T-helper 1 cell treated with Interleukin-12 subunit alpha and Interleukin-12 subunit beta and Interleukin-4 antibody, amounts not matched to agents 30 ng/mL and 1 ng/mL, for 36 hours (primary cell): ENCODE data around the gene NAALADL2. TPM values are rescaled to one million over a fixed set of nuclear protein-coding genes. Genes with fewer than 3 reads are reported as not detected.

Source experiments
- intact Hi-C: fragments of 100-400 bp; cut with micrococcal nuclease; formaldehyde crosslinking; loops from one replicate; pipeline ENCODE4 v1.15.1; 2024
- total RNA-seq: library from RNA; stranded (reverse); gene quantifications from 2 replicates; pipeline ENCODE4 v1.2.3, GENCODE V29; 2022

The NAALADL2 gene
- total RNA-seq, 1 donor from 2014 or later = not detected

- intact Hi-C loops = no loop called here
Observed at GRCh38 chr3:175198991-175199783, 340.1 kb downstream of the NAALADL2 start.

DNA sequence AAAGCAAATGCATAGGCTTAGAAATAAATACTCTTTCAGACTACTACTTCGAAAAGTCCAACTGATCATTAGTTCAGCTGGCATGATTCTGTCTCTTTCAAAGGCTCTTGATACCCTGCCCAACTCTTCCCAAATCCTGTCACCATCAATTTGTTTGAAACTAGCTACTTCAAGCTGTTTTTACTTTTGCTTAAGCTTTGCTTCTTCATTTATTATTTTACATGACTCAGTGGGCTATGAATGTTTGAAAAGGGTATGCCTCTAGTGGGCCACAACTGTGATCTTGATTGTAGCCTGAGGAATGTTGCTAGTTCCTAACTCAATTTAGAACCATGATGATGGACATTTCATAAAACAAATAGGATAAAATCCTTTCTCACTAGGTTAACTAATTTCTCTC, 340.8 kb downstream of the NAALADL2 start:
- intact Hi-C loops = no loop called here

DNA sequence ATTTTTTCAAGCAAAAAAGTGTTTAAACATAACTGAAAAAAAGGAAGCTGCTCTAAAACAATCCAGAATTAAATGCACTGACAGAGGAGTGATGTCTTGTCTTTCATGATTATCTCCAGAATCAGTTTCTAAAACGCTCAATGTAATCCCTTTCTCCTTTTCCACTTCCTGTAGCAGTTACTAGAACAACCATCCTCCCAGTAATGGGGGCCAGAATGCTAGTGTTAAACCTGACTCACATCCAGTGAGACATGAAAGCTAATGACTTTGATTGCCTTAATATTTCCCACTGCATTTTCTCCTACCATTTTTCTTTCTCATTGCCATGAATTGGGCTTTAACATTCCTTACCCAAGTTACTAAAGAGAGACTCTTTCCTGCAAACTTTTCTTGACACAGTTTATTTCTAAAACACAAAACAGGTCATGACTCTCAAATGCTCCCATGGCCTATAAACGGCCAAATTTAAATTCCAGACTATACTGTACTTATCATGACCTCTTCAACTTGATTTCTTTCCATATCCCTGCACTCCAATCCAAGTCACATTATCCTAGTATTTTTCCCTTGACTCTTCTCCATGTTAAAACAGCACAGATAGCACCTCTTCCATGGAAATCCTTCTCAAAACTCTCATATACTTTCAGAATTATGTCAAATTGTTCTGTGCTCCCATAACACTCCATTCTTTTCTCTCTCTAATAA, 341.4 kb downstream of the NAALADL2 start:
- intact Hi-C loops = no loop called here

GRCh38 chr3:175207361-175207760, 348.2 kb downstream of the NAALADL2 start:
- intact Hi-C loops = no loop called here

DNA sequence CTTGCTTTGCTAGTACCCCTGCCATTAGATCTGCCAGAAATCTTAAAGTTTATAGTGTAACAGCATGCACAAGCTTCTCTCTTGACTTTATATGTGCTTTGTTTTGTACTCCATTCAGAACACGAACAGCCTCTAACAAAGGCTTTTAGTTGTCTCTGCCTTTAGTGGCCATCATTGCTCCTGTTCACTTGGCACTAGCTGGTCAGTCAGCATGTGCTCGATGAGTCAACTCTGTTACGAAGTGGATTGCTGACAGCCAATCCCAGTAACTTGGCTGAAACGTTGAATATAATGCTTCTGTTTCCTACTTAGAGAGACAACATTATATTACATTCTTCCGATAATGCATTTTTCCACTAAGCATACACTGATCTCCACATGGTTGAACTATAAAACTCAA, 349.2 kb downstream of the NAALADL2 start:
- intact Hi-C loops = no loop called here

GRCh38 chr3:175211466-175211865, 352.3 kb downstream of the NAALADL2 start:
- intact Hi-C loops = no loop called here

GRCh38 chr3:175212896-175213295, 353.8 kb downstream of the NAALADL2 start:
- intact Hi-C loops = no loop called here

DNA sequence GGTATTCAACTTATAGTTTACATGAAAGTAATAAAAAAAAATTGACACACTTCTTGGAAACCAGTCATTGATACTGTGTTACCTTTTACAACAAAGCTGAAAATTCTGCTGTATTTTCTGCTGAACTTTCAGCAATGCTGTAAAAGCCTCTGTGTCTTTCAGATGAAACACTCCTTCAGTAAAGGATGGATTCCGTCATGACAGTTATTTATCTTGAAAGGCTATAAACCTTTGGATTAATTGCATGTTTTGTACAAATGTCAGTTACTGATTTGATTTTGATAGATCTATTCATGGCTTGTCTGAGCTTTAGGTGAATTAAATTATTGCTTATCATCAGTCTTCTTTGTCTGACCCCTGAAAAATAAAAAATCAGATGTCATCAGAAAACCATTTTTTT, 355.1 kb downstream of the NAALADL2 start:
- intact Hi-C loops = no loop called here

GRCh38 chr3:175215833-175216232, 356.7 kb downstream of the NAALADL2 start:
- intact Hi-C loops = no loop called here

DNA sequence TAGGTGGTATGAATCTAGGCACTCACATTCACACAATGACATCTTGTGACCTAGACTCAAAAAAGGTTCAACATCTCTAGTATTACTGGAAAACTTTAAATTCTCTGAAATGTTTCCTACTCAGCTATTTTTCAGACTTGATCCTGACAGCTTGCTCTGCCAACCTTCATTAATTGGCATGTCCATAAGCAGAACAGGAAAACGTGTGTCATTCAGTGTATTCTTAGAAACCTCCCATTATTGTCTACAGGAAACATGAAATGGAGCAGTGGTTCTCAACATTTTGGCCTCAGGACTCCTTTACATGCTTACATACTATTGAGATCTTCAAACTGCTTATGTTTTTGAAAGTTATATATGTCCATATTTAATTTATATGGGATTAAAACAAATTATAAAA, 363.2 kb downstream of the NAALADL2 start:
- intact Hi-C loops = no loop called here

GRCh38 chr3:175224051-175224450, 364.9 kb downstream of the NAALADL2 start:
- intact Hi-C loops = no loop called here

DNA sequence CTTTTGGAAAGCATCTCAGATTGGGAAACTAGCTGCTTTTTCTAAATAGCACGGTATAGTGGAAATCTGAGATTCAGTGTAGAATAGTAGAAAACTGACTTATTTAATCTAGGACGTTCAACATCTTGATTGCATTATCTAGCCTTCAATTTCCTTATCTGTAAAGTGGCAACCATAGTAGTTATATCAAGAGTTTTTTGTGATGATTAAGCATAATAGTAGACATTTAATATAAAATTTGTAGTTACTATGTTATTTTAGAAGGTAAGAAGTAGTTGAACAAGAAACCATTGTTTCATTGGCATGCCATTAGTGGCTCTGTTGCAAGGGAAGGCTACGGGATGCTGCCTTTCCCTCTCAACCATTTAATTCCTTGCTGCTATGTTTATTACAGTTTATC, 367.3 kb downstream of the NAALADL2 start:
- intact Hi-C loops = no loop called here

DNA sequence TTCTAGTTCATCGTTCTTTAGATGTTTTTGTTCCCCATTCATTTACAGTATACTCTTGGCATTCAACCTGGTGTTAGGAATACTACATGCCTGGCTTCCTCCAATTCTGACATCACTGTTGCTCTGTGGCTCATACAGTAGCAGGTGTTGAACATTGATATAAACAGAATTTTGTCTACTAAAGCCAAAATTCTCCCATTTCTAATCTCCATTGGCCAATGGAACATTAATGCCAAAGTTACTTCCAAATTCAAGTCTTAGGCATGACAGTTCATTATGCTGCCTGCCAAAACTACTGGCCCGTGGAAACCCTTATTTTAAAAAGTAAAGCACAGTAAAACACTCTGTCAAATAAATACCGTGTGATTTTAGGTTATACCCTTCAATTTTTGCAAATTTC, 368.0 kb downstream of the NAALADL2 start:
- intact Hi-C loops = no loop called here

DNA sequence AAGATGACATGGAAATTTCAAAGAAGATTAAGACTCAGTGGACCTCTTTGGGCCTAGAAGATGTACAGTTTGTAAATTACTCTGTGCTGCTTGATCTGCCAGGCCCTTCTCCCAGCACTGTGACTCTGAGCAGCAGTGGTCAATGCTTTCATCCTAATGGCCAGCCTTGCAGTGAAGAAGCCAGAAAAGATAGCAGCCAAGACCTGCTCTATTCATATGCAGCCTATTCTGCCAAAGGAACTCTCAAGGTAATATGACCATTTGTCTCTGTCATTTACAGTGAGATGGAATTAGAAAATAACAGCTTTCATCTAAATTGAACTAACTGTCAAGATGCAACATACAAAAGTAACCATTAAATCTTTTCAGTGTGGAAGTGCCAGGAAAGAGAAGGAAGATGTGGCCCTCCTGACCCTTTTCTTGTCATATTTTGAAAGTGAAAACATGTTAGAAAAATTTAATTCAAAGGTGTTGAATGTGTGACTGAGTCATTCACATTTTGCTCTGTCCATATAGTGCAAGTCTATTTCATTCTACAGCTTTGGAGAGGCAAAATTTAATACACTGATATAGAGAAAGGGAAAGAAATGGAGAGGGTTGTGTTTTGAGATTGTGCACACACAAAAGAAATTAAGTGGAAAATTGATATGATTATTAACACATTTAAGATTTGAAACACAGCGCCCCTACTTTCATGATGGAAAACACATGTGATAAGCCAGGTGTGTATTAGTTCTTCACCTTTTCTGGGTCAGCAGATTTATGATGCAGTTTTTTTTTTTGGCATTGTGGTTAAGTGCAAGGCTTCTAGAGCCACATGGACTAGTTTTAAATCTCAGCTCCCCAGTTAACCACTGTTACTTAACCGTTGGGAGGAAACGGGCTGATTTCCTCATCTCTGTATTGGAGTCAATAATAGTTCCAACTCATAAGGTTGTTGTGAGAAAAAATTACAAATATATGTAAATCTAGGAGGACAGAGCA, 375.1 kb downstream of the NAALADL2 start:
- intact Hi-C loops = no loop called here

- intact Hi-C loops = no loop called here
Observed at GRCh38 chr3:175238801-175239200, 379.7 kb downstream of the NAALADL2 start.

DNA sequence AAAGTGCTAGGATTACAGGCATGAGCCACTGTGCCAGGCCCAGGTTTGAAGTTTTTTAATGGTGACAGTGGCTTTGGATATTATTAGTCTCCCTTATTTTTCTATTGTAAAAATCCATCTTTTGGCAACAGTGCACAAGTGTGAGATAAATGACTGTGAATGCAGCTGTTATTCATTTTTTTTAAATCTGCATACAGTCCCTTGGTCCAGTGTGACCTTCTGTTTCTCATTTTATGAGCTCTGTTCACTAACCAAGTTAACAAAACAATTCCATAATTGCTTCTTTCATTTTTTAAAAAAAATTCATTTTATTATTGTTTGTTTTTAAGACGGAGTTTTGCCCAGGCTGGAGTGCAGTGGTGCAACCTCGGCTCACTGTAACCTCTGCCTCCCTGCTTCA, 381.8 kb downstream of the NAALADL2 start:
- intact Hi-C loops = no loop called here

DNA sequence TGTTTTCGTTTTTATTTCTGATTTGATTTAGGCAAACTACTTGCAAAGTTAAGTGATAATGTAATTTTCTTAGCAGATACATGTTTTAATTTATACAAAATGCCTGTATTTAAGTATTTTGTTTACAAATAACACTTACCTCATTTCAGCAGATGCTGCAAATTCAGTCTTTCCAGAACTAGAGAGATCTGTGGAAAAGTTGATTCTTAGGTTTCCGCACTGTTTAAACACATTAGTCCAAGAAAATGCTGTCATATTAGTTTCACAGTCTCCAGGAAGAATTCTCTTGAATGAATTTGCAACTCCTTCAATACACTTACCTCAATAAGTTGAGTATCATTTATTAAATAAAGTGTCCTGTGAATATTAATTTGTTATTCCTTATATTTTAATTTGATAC, 383.1 kb downstream of the NAALADL2 start:
- intact Hi-C loops = no loop called here

- intact Hi-C loops = no loop called here
Observed at GRCh38 chr3:175246234-175246633, 387.1 kb downstream of the NAALADL2 start.

DNA sequence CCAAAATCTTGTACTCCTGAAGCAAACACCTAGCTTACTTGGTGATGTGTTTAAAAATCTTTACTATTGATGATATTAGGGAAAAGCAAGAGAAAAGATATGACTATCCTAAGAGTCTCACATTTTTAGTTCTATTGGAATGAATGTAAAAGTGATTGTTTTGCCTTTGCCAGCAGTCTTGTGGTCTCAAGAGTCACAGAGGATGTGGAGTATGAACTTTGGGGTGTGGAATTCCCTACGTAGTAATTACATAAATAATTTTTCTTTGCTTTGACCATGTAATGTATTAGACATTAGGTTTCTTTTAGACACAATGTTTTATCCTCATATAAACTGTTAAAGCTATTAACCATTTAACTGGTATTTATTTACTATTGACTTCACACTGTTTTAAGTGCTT, 387.6 kb downstream of the NAALADL2 start:
- intact Hi-C loops = no loop called here

DNA sequence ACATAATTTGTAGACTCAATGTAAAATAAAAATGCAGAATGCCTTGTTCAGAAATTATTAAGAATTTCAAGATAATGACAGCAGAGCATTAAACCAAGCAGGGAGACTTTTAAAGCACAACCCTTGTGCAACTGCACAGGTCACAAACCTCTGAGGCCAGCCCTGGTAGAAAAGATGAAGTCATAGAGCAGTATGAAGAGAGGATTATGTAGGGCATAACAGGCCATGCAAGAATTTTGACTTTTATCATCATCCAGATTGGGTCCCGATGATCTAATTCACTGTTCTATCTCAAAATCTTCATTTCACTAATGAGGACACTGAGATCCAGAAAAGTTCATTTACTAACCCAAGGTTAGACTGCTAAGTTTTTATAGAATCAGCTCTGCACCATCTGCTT, 388.5 kb downstream of the NAALADL2 start:
- intact Hi-C loops = no loop called here

GRCh38 chr3:175248832-175249231, 389.7 kb downstream of the NAALADL2 start:
- intact Hi-C loops = no loop called here

DNA sequence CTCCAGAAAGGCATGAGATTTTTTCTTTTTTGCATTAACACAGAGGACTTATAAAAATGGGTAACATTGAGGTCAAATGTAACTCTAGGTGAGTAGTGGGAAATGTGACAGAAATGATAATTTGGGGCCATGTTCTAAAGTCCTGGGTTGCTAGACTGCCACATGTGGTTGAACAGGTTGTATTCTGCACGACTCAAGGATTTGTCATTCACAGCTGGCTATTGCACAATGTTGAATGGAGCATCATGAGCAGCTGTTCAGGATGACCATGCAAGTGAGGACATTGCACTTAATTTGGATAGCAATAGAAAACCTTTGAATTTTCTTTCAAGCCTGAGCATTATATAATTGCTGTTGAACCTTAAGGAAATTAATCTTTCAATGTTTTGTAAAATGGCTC, 396.6 kb downstream of the NAALADL2 start:
- intact Hi-C loops = no loop called here
